ENCODE data around the gene ERG28. TPM values are rescaled to one million over a fixed set of nuclear protein-coding genes. Genes with fewer than 3 reads are reported as not detected.

ERG28 gene
- total and polyA plus RNA-seq, 8 donors: 4.2 to 13.2 (median 7.3) TPM

DNA sequence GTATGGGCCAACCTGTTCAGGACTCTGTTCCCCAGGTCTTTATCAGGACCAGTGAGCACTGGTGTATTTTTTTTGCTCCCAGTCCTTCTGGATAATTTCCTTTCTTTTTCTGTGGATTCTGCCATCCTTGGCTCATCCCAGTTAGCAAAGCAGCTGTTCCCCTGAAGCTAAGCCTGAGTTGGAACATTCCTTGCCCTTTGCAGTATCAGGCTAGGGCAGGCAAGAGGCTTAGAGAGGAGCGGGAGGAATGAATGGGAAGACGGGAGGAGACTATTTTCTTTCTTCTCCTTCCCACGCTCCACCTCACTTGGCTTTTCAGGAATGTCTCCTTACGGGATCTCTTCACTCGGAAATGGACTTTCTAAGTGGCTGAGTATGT is 29.2 kb downstream of the ERG28 start:
- TF ChIP-seq, protein P1, sequence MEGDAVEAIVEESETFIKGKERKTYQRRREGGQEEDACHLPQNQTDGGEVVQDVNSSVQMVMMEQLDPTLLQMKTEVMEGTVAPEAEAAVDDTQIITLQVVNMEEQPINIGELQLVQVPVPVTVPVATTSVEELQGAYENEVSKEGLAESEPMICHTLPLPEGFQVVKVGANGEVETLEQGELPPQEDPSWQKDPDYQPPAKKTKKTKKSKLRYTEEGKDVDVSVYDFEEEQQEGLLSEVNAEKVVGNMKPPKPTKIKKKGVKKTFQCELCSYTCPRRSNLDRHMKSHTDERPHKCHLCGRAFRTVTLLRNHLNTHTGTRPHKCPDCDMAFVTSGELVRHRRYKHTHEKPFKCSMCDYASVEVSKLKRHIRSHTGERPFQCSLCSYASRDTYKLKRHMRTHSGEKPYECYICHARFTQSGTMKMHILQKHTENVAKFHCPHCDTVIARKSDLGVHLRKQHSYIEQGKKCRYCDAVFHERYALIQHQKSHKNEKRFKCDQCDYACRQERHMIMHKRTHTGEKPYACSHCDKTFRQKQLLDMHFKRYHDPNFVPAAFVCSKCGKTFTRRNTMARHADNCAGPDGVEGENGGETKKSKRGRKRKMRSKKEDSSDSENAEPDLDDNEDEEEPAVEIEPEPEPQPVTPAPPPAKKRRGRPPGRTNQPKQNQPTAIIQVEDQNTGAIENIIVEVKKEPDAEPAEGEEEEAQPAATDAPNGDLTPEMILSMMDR (IDR thresholded peaks at IDR 0.05): no peak
- H3K4me1 ChIP-seq: no peaks in the 10 kb centered on the region
- WGBS, 2 donors: 85 to 86% methylated on average over 5 of the region's 5 CpGs
- H3K9me3 ChIP-seq: no peaks in the 10 kb centered on the region
- intact Hi-C loops (cut with DNase I): no loop called here
- no peaks in the 10 kb centered on the region for H3K27me3 ChIP-seq
- FAIRE-seq: no peak
- no peak overlapping the region for H3K4me3 ChIP-seq
- ATAC-seq: no peak
- no peak overlapping the region for H3K27ac ChIP-seq
- no peaks in the 10 kb centered on the region for H3K36me3 ChIP-seq
- DNase-seq: no peak

DNA sequence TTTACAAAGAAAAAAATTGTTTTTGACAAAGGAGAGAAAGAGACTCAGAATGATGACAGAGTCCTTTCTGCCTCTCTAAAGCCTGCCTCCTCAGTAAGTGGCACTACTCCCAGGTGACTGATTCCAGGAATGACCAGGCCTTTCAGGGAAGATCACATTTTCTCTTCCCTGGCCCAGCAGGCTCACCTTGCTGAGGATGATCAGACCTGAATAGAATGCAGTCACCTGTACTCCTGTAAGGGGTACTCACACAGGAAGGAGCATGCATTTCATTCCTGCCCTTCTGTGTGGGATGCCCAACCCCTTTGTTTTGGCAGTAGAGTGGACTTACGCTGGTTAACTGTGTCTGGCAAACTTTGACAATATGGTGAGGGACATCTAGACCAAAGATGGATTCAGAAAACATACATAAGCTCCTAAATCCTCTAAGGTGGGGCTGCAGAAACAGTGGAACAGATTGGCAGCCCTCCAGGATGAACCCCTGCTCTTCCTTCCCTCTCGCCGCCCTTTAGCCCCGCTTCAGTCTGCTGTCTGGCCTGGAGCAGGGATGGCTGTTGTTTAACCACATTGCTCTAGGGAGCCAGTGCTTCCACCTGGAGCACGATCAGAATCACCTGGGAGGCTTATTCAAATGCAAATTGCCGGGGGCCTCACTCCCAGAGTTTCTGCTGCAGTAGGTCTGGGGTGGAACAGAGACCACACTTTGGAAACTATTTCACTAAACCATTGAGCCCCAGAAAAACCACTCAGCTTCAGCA is 29.8 kb downstream of the ERG28 start:
- 88 to 90% methylated on average over 6 of the region's 6 CpGs for WGBS, 2 donors
- no peak for FAIRE-seq
- Histone ChIP-seq H3K27ac (no peak overlapping the region), H3K36me3 (no peaks in the 10 kb centered on the region), H3K4me3 (no peak overlapping the region), H3K9me3 (no peaks in the 10 kb centered on the region), H3K27me3 (no peaks in the 10 kb centered on the region), H3K4me1 (no peaks in the 10 kb centered on the region)
- ATAC-seq: no peak
- DNase-seq: no peak
- intact Hi-C loops (cut with DNase I): no loop called here
- TF ChIP-seq, protein P1 (IDR thresholded peaks at IDR 0.05): no peak

DNA sequence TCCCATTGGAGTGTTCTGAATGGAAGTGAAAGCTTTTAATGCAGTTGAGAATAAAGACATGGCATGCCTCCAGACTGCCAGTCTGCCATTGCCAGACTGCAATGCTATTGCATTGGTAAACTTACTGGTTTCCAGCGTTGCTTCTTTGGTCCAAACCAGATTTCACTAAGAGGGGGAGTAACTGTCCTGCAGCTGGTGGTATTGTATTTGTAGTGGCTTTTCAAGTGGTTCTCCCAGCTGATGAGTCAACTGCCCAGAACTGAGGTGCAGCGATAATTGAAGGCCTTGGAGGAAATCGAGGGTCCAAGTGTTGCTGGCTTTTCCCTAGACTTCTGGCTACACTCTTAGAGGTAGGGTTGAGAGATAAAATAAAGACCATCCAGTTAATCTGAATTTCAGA is 31.9 kb downstream of the ERG28 start:
- FAIRE-seq (no peak), DNase-seq (no peak), ATAC-seq (no peak)
- WGBS, 2 donors: 72 to 85% methylated on average over 3 of the region's 3 CpGs
- H3K27me3 ChIP-seq: no peaks in the 10 kb centered on the region
- intact Hi-C loops (cut with DNase I): no loop called here
- TF ChIP-seq, protein P1 (IDR thresholded peaks at IDR 0.05): no peak
- H3K27ac ChIP-seq: no peak overlapping the region
- no peaks in the 10 kb centered on the region for H3K9me3 ChIP-seq
- no peaks in the 10 kb centered on the region for H3K36me3 ChIP-seq
- H3K4me3 ChIP-seq: no peak overlapping the region
- H3K4me1 ChIP-seq: no peaks in the 10 kb centered on the region

DNA sequence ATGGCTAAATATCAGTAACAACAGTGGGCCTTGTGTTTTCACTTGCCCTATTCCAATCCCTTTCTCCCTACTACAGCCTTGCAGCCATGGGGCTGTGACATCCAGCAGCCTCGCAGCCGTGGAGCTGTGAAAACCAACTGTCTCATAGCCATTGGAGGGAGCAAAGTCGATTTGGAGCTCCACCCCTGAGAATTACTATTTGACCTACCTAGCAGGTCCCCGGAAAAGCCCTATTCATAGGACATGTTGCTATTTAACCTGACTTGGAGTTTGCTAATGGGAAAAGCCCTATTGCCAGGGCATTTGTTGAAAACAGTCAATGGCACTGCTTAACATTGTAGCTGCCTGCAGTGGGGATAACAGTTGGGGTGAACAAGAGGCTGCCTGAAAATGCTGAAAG is 33.3 kb downstream of the ERG28 start:
- ATAC-seq (no peak), DNase-seq (no peak), FAIRE-seq (no peak)
- H3K9me3 ChIP-seq: no peaks in the 10 kb centered on the region
- intact Hi-C loops (cut with DNase I): no loop called here
- 66 to 68% methylated on average over 4 of the region's 4 CpGs for WGBS, 2 donors
- no peaks in the 10 kb centered on the region for H3K27me3 ChIP-seq
- H3K4me3 ChIP-seq: no peak overlapping the region
- TF ChIP-seq, protein P1 (IDR thresholded peaks at IDR 0.05): no peak
- H3K27ac ChIP-seq: no peak overlapping the region
- H3K4me1 ChIP-seq: no peaks in the 10 kb centered on the region
- no peaks in the 10 kb centered on the region for H3K36me3 ChIP-seq

DNA sequence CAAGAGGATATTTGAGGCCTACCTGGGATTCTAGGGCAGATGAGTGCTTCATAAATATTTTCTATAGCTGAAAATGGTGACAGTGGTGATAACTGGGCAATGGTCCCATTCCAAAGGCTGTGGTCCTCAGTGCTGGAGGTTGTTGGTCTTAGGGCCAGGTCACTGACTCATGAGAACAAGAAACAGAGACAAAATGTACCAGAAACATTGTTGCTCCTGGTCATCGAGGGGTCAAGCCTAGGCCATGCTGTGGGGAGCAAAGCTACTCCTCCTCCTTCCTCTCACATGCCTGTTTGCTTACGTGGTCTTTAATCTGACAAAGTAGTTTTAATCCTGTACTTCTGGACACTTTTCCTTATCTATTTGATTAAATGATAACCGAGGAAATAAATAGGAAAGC is 33.8 kb downstream of the ERG28 start:
- 66 to 70% methylated on average over 3 of the region's 3 CpGs for WGBS, 2 donors
- intact Hi-C loops (cut with DNase I): no loop called here
- DNase-seq (no peak), ATAC-seq (no peak), FAIRE-seq (no peak)
- no peaks in the 10 kb centered on the region for H3K36me3 ChIP-seq
- no peaks in the 10 kb centered on the region for H3K4me1 ChIP-seq
- TF ChIP-seq, protein P1 (IDR thresholded peaks at IDR 0.05): no peak
- H3K27ac ChIP-seq: no peak overlapping the region
- H3K4me3 ChIP-seq: no peak overlapping the region
- H3K27me3 ChIP-seq: no peaks in the 10 kb centered on the region
- no peaks in the 10 kb centered on the region for H3K9me3 ChIP-seq
